ENCODE results near the gene SMARCD2.
"Not testable (repeated sequence)": the region's sequence is repeated elsewhere in the genome, so short reads cannot be mapped to it uniquely, and the experiment has no call there.

SMARCD2 gene

DNA sequence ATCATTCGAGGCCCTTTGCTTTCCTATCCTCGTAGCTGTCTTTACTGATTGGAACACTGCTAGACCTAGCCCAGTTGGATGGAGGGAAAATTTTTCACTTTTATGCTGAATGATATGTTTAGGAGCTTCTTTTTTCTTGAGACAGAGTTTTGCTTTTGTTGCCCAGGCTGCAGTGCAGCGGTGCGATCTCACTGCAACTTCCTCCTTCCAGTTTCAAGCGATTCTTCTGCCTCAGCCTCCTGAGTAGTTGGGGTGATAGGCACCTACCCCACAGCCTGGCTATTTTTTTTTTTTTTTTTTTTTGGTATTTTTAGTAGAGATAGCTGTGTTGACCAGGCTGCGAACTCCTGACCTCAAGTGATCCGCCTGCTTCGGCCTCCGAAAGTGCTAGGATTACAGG, 32.5 kb downstream of the SMARCD2 start:
- ATAC-seq (no peak), DNase-seq (no peak)
- peaks cover 10% of the 10 kb centered on the region for H3K4me1 Mint-ChIP-seq
- no peak overlapping the region for H3K27ac Mint-ChIP-seq
- H3K4me3 Mint-ChIP-seq: no peak overlapping the region
- H3K27me3 Mint-ChIP-seq: no peaks in the 10 kb centered on the region
- H3K9me3 Mint-ChIP-seq: no peaks in the 10 kb centered on the region

DNA sequence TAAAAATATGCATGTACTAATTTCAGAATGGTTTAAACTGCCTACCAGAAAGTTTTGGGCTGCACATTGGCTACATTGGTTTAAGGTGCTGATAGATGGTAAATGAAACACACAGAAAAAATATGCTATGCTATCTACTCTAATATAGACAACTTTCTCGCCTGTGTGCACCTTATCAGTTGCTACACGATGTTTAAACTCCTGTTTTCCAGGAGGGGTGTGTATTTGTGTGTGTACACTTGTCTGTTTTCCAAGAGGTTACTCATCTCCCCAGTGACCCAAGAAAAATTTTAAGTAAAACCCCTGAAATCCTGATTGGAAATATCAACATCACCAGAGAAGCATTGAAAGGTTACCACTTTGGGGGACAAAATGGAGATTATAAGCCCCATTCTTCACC, 36.9 kb downstream of the SMARCD2 start:
- H3K9me3 Mint-ChIP-seq: no peaks in the 10 kb centered on the region
- ATAC-seq (no peak), DNase-seq (no peak)
- peaks cover 14% of the 10 kb centered on the region for H3K4me1 Mint-ChIP-seq
- H3K4me3 Mint-ChIP-seq: no peak overlapping the region
- peak overlapping the region in 1 of 2 donors; percentile 33 for H3K27ac Mint-ChIP-seq
- H3K27me3 Mint-ChIP-seq: no peaks in the 10 kb centered on the region

DNA sequence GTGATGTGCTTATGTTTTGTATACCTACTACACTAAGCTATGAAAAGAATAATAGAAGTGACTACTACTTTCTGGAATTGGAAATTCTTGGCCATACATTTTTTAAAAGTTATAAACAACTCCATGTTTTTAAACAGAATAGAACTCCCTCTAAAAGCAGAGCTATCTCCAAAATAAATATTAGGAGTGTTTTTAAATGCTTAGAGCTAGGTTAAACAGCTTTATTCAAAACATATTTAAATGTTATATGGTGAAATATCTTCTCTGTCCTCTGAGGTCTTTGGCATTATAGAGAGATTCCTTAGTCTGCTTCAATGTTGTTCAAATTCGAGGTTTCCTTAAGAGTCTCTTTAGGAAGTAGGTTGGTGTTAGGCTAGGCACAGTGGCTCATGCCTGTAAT, 38.2 kb downstream of the SMARCD2 start:
- Mint-ChIP-seq H3K4me1 (peaks cover 14% of the 10 kb centered on the region), H3K27ac (no peak overlapping the region), H3K4me3 (no peak overlapping the region), H3K9me3 (no peaks in the 10 kb centered on the region), H3K27me3 (no peaks in the 10 kb centered on the region)
- DNase-seq (no peak), ATAC-seq (no peak)

DNA sequence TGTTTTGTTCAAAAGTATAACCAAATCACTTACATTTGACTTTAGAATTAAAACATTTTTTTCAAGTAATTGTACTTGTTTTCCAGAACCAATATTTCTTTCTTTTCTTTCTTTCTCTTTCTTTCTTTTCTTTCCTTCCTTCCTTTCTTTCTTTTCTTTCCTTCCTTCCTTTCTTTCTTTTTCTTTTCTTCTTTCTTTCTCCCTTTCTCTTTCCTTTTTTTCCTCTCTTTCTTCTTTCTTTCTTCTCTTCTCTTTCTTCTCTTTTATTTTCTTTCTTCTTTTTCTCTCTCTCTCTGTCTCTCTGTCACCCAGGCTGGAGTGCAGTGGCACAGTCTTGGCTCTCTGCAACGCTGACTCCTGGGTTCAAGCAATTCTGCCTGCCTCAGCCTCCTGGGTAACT, 41.7 kb downstream of the SMARCD2 start:
- H3K27me3 Mint-ChIP-seq: no peaks in the 10 kb centered on the region
- ATAC-seq (no peak), DNase-seq (no peak)
- no peaks in the 10 kb centered on the region for H3K9me3 Mint-ChIP-seq
- peak overlapping the region in 1 of 2 donors; percentile 81 for H3K27ac Mint-ChIP-seq
- no peak overlapping the region for H3K4me3 Mint-ChIP-seq
- peaks cover 4% of the 10 kb centered on the region for H3K4me1 Mint-ChIP-seq

DNA sequence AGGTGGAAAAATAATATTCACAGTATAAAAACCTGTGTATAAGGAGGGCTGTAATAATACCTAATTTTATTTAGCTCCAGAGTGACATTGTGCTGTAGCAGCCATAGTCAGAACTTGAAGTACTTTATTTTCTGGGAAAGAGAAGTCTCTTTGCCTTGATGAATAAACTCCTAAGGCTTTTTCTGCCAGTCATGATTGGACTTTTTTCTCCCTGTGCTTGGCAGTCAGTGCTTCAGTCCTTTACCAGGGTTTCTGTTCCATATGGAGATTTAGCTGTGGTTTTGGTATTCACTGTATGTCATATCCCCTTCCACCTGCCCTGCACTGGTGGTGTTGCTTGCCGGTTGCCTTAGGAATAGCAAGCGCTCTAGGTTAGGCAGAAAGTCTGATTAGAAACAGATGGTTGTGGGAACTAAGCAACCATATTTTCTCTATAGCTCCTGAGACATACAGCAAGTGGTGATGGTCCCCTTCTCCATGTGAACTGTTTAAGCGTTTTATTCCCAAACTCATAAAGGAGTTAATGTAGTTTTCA, 43.8 kb downstream of the SMARCD2 start:
- DNase-seq: no peak
- Mint-ChIP-seq H3K9me3 (no peaks in the 10 kb centered on the region), H3K4me3 (no peak overlapping the region), H3K27ac (no peak overlapping the region), H3K4me1 (no peaks in the 10 kb centered on the region), H3K27me3 (no peaks in the 10 kb centered on the region)
- ATAC-seq: no peak

DNA sequence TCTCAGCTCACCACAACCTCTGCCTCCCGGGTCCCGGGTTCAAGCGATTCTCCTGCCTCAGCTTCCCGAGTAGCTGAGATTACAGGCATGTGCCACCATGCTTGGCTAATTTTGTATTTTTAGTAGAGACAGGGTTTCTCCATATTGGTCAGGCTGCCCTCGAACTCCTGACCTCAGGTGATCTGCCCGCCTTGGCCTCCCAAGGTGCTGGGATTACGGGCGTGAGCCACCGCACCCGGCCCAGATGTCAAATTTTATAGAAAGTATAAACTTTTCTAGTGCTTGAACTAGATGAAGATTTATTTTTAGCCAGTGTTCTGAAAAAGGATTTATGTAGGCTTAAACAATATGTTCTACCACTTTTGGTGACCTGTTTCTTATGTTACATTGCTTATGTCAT, 46.1 kb downstream of the SMARCD2 start:
- H3K9me3 Mint-ChIP-seq, DNase-seq, ATAC-seq, H3K4me1 Mint-ChIP-seq, H3K27ac Mint-ChIP-seq, H3K4me3 Mint-ChIP-seq, H3K27me3 Mint-ChIP-seq: not testable (repeated sequence)

DNA sequence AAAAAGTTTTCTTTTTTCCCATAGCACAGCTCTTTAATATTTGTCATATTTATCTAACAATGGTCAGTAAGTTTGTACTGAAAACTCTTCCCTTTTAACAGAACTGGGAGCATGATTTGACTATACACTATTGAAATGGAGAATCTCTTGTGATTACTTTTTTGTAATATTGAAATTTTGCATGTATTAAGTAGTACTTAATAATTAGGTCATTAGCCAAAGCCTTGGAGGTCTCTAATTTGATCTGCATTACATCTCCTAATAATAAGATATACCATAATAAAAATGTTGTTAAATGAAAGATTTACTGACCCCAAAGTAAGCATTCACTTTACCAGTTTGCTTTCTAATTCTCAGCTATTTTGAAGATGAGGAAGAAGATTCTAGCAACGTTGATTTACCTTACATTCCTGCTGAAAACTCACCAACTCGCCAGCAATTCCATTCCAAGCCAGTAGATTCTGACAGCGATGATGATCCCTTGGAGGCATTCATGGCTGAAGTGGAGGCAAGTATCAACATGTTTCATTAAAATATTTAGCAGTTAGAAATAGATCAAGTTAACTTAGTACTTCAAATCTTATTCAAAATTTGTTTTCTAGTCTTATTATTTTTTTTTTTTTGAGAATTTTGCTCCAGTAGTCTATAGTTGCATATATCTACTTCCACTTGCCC, 50.3 kb downstream of the SMARCD2 start:
- Mint-ChIP-seq H3K4me3 (no peak overlapping the region), H3K27ac (no peak overlapping the region), H3K4me1 (no peaks in the 10 kb centered on the region), H3K27me3 (no peaks in the 10 kb centered on the region), H3K9me3 (no peaks in the 10 kb centered on the region)
- no peak for DNase-seq
- ATAC-seq: no peak

DNA sequence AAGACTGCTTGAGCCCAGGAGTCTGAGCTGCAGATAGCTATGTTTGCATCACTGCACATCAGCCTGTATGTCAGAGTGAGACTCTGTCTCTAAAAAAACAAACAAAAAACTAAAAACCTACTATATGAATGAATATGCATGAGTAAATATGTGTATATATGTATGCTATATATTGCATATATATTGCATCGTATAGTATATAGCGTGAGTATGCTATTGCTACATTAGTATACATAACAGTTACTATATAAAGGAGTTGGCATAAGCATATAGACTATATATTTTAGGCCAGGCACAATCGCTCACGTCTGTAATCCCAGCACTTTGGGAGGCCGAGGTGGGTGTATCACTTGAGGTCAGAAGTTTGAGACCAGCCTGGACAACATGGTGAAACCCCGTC, 52.4 kb downstream of the SMARCD2 start:
- ATAC-seq: peak; percentile 20
- peak overlapping the region in 1 of 2 donors; percentile 80 for H3K27ac Mint-ChIP-seq
- H3K4me3 Mint-ChIP-seq: no peak overlapping the region
- DNase-seq: no peak
- H3K4me1 Mint-ChIP-seq: no peaks in the 10 kb centered on the region
- H3K9me3 Mint-ChIP-seq: no peaks in the 10 kb centered on the region
- H3K27me3 Mint-ChIP-seq: no peaks in the 10 kb centered on the region

DNA sequence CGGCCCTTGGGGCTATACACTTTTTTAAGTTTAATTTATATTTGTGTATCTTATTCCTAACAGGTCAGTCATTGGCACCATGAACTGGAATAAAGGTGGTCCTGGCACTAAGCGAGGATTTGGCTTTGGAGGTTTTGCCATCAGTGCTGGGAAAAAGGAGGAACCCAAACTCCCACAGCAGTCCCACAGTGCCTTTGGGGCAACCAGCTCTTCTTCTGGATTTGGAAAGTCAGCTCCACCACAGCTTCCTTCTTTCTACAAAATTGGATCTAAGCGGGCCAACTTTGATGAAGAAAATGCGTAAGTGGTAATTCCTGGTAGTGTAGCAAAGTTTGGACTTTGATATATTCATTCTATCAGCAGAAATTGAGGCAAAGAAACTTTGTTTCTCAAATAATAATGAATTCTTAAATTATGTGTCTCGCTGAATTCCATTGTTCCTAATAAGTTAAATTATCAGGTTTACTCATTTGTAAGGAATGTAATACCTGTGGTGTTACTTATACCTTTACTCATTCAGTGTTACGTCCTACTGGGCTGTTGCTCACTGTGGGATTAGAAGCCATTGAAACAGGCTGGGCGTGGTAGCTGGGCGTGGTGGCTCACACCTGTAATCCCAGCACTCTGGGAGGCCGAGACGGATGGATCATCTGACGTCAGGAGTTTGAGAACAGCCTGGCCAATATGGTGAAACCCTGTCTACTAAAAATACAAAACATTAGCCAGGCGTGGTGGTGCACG, 55.3 kb downstream of the SMARCD2 start:
- Mint-ChIP-seq H3K4me1 (peaks cover 17% of the 10 kb centered on the region), H3K9me3 (no peaks in the 10 kb centered on the region), H3K27ac (no peak overlapping the region), H3K27me3 (no peaks in the 10 kb centered on the region), H3K4me3 (no peak overlapping the region)
- DNase-seq (no peak), ATAC-seq (no peak)

DNA sequence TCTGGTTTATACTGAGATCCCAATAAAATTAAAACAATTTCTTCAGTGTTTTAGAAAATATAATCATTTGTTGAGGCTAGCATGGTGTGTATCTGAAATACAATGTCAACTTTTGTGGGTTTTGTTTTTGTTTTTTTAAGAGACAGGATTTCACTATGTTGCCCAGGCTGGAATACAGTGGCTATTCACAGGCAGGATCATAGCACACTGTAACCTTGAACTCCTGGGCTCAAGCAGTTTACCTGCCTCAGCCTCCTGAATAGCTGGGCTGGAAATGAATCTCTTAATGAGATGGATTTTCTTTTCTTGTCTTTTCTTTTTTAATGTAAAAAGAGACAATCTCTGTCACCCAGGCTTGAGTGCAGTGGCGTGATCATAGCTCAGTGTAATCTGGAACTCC, 56.4 kb downstream of the SMARCD2 start:
- H3K27ac Mint-ChIP-seq: no peak overlapping the region
- no peak for ATAC-seq
- no peak for DNase-seq

DNA sequence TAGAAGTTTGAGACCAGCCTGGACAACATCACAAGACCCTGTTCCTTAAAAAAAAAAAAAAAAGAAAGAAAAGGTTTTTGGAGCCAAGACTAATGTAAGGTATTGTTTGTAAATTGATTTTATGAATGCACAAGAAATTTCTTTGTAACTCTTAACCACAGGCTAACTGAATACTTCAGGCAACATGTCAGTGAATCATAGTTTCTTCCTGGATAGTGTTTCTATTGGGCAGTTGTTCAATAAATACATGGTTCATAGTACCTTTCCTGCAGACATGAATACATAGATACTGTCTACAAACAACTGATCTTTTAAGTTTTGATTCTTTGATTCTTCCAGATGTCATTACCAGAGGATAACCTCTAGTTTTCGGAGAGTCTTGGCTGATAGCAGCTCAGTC, 56.9 kb downstream of the SMARCD2 start:
- H3K27me3 Mint-ChIP-seq: no peaks in the 10 kb centered on the region
- H3K4me3 Mint-ChIP-seq: no peak overlapping the region
- H3K9me3 Mint-ChIP-seq: no peaks in the 10 kb centered on the region
- no peak overlapping the region for H3K27ac Mint-ChIP-seq
- ATAC-seq (no peak), DNase-seq (no peak)
- peaks cover 31% of the 10 kb centered on the region for H3K4me1 Mint-ChIP-seq

More for the DNA sequence above, 56.4 kb downstream of the SMARCD2 start:
- Mint-ChIP-seq H3K4me1 (peaks cover 26% of the 10 kb centered on the region), H3K9me3 (no peaks in the 10 kb centered on the region), H3K4me3 (no peak overlapping the region), H3K27me3 (no peaks in the 10 kb centered on the region)

DNA sequence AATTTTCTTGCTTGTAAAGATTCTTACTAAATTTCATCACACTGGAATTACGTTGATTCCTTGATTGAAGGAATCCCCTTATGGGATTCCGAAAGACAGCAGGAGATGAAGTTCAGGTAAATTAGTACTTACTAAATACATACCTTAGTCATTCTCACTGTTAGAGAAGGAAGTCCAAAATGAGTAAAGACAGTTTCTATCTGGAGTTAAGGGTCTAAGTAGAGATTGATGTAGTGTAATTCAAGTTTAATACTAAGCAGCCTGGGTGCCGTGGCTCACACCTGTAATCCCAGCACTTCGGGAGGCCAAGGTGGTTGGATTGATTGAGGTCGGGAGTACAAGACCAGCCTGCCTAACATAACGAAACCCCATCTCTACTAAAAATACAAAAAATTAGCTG, 59.0 kb downstream of the SMARCD2 start:
- no peak for DNase-seq
- H3K27ac Mint-ChIP-seq: peak overlapping the region in 1 of 2 donors; percentile 78
- H3K27me3 Mint-ChIP-seq: no peaks in the 10 kb centered on the region
- peaks cover 44% of the 10 kb centered on the region for H3K4me1 Mint-ChIP-seq
- H3K9me3 Mint-ChIP-seq: no peaks in the 10 kb centered on the region
- H3K4me3 Mint-ChIP-seq: no peak overlapping the region
- ATAC-seq: no peak

Data from stimulated activated naive CD8-positive, alpha-beta T cell treated with anti-CD3 and anti-CD28 coated beads, Interleukin-15, amount 100 ng/mL, for 72 hours (primary cell).